Mucosa of stomach (tissue), 1 donor: ENCODE data around the gene SMURF2.

Experiments
- H3K27me3 ChIP-seq: one replicate; pipeline ENCODE4 v1.7.0; 2013; ENCODE audit warnings: mild to moderate bottlenecking, low read length; ENCODE audit not compliant: control insufficient read depth, insufficient read depth
- H3K36me3 ChIP-seq: one replicate; pipeline ENCODE4 v1.7.0; 2013; ENCODE audit warnings: low read length; ENCODE audit not compliant: control insufficient read depth, insufficient read depth
- H3K4me1 ChIP-seq: one replicate; pipeline ENCODE4 v1.7.0; 2013; ENCODE audit warnings: mild to moderate bottlenecking, low read length; ENCODE audit not compliant: control insufficient read depth, insufficient read depth
- H3K4me3 ChIP-seq: one replicate; pipeline ENCODE4 v1.7.0; 2013; ENCODE audit warnings: low read length
- H3K9ac ChIP-seq: one replicate; pipeline ENCODE4 v1.7.0; 2013; ENCODE audit warnings: mild to moderate bottlenecking, low read length, moderate library complexity
- H3K9me3 ChIP-seq: one replicate; pipeline ENCODE4 v1.7.0; 2013; ENCODE audit warnings: mild to moderate bottlenecking, low read length, moderate library complexity; ENCODE audit not compliant: control insufficient read depth
- donor health status: Pancreatic carcinoma.

The SMURF2 gene

DNA sequence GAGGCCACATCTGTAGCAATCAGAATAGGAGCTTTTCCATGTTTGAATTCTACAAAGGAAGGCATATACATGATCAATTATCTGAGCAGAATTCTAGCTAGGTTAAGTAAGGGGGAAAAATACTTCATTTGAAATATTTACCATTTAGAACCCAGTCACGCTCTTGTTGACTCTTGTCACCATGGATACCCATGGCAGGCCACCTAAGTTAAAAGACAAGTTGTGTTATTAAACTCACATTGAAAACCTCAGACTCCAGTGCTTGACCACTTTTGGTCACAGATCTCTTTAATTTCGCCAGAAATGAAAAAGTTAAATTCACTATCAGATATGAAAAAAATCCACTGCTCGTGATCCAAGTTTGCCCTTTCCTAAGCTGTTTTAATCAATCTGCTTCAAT is 160.1 kb downstream of the SMURF2 start:
- Histone ChIP-seq H3K4me1 (peaks cover 18% of the 10 kb centered on the region), H3K27me3 (no peaks in the 10 kb centered on the region), H3K36me3 (peaks cover 31% of the 10 kb centered on the region), H3K9ac (no peak overlapping the region), H3K9me3 (no peaks in the 10 kb centered on the region), H3K4me3 (no peak overlapping the region)

DNA sequence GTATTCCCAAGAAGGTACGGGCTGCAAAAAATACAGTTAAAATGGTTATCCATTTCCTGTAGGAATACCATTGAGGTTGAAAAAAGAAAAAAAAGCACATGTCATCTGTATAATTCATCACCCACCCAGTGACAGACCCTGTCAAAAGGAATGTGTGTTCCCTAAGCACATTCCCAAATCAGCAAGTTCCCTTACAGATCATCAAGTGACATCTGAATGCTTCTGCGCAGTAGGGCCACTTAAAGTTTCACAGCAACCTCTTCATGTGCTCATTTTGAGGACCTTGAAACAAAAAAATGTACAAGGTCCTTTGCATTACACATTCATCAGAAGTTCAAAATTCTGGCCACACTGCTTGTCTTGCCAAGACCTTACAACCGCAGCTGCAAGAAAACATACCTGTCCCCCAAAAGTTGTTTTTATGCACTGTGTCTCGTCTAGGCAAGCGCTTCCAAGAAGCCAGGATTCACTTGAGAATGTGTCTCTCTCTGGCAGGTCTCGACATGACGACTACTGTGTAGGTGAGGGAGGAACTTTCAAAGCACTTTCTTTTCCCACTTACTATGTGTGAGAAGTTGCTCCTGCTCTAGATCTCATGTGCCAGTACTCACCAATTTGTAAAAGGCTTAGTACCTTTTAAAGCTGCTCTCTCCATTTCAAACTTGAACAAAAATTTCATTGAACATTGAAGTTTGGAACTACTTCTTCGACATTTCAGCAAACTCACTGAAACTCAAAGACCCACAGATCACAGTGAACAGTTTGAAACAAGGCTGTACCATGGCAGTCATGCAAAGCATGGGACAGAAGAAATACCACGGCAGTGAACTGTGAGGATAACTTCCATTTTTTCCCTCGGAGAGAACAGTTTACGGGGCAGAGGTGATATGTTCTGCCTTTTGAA is 161.0 kb downstream of the SMURF2 start:
- Histone ChIP-seq H3K4me3 (no peak overlapping the region), H3K4me1 (peaks cover 19% of the 10 kb centered on the region), H3K36me3 (peaks cover 31% of the 10 kb centered on the region), H3K27me3 (no peaks in the 10 kb centered on the region), H3K9ac (no peak overlapping the region), H3K9me3 (no peaks in the 10 kb centered on the region)

DNA sequence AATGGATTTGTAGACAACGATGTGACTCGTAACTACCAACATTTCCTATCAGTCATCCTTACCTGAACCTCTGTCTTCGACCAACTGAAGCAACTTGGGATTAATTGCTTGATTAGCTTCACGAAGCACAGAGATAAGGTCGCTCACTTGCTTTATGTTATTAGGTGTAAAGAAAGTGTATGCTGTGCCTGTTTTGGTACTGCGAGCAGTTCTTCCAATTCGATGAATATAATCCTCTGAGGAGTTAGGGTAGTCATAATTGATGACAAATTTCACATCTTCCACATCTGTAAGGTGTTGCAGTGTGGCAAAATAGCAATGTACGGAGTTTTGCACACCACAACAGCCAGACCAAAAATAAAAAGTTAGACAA is 161.6 kb downstream of the SMURF2 start:
- Histone ChIP-seq H3K27me3 (no peaks in the 10 kb centered on the region), H3K4me1 (peaks cover 22% of the 10 kb centered on the region), H3K36me3 (peaks cover 31% of the 10 kb centered on the region), H3K4me3 (no peak overlapping the region), H3K9ac (no peak overlapping the region), H3K9me3 (no peaks in the 10 kb centered on the region)

DNA sequence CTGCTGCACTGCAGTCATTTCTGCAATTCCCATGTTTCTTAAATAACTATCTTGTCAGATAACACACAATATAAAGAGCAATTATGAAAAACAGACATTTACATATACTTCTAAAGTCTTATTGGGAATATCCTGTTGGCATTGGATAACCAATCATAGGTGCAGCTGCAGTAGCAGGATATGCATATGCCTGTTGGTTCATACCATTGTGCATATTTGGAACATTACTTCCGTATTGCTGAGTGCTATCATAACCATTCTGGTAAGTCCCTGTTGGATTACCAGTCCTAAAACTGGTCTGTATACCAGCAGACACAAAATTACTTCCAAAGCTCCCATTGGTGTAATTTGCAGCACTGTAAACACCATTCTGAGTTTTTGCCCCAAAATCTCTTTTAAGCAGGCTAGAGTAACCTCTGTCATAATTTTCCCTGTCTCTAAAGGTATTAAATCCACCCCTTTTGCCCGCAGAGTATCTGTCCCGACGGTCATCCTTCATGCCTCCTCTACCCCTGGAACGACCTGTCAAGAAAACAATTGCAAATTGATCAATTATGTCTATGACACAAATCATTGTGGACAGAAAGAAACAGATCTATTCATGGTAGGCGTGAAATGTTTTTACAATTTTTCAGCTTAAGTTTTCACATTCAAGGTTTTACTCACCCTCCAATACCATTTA is 162.2 kb downstream of the SMURF2 start:
- Histone ChIP-seq H3K4me1 (peaks cover 22% of the 10 kb centered on the region), H3K36me3 (peaks cover 31% of the 10 kb centered on the region), H3K9me3 (no peaks in the 10 kb centered on the region), H3K27me3 (no peaks in the 10 kb centered on the region), H3K9ac (no peak overlapping the region), H3K4me3 (no peak overlapping the region)

DNA sequence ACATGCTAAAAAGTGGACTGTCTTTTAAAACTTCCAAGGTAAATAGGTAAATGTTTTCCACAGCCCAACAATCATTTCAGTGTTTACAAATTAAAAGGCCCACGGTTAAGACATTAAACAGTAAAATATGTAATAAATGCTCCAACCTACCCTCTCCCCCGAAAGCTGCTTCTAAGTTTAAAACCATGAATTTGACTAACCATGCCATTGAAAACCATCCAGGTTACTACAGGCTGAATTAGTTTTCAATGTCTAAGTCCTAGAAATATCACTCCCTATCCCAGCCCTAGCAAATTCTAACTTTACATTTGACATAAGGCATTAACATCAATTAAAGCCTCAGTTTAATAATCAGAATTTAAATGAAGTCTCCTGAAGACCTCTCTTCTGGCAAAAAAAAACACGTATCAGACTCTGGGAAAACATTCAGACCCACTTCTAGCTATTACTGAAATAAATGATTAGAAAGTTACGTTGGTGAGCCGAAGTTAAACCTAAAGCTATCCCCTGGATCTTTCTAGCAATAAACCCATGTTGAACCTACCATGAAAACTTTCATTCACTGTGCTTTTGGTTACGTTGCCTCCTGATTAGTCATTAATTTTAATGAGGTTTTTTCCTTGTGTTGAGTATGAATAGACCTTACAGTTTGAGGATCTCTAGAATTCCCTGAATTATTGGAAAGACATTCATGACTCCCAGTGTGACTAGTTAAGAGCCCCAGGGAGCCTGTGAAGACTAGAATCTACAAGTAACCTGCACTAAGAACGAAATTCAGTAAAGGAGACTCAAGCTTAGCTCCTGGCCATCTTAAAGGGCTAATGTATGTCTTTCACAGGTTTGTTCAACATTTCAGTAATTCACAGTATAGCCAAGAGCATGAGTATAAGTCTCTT is 163.6 kb downstream of the SMURF2 start:
- Histone ChIP-seq H3K4me1 (peaks cover 16% of the 10 kb centered on the region), H3K27me3 (no peaks in the 10 kb centered on the region), H3K36me3 (peaks cover 31% of the 10 kb centered on the region), H3K9ac (no peak overlapping the region), H3K4me3 (no peak overlapping the region), H3K9me3 (no peaks in the 10 kb centered on the region)

DNA sequence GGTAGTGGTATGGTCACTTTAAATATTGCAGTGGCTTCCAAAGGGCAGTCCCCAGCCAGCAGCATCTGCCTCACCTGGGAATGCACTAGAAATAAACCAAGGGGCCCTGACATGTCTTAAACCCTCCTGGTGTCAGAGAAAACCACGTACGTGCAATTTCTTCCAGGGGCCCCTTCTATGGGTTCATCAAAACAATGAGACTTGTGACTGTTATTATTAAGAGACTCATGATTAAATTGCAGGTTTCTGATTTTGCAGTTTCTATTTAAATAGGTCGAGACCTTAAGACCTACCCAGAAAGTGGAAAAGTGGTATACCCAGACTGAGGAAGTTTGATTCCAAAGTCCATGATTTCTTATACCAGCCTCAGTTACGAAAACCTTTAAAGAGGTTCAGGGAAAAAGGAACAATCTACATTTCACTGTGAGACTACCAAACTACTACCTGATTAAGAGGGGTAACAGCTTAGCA is 164.5 kb downstream of the SMURF2 start:
- Histone ChIP-seq H3K36me3 (peaks cover 27% of the 10 kb centered on the region), H3K27me3 (no peaks in the 10 kb centered on the region), H3K9ac (peak overlapping the region; percentile 62), H3K4me1 (peaks cover 14% of the 10 kb centered on the region), H3K4me3 (peak overlapping the region; percentile 48), H3K9me3 (no peaks in the 10 kb centered on the region)

DNA sequence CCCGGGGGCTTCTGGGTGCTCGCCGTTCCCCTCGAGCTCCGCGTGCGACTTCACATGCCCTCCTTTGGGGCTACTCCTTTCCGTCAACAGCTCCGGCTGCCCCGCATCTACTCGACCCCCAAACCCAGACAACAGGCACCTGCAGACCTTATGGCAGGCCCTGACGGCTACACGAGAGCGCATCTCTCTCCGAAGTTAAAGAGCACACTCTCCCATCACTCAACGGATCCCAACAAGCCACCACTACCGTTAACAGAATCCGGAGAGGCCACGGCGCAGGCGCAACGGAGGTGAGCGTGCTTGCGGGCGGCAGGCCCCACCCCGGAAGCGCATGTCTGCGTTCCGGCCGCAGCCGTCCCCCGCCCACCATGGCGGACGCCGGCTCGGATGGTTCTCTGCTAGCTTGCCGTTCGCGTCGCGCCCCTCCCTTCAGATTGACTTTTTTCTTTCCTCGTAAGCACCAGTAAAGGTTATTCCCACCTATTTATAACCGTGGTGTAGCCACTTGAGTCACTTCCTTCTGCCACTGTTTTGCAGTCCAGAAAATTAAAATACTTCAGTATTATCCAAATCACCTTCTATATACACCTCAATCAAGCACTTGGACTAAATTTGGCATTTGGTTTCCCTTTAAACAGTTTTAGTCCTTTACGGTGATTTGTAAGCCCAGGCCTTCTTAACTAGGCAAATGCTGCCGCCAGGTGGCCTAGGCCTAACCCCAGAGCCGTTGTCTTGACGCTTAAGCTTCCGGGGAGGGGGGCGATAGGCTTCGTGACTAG is 165.1 kb downstream of the SMURF2 start, which contains the start of gene POLG2:
Gene POLG2, minus strand, starts transcription at position 269 of the 779 bp plus-strand sequence. Its CDS starts 86 bp downstream, at position 183.
- H3K4me1 ChIP-seq, result peaks cover 12% of the 10 kb centered on the region
- no peaks in the 10 kb centered on the region for H3K27me3 ChIP-seq
- peaks cover 21% of the 10 kb centered on the region for H3K36me3 ChIP-seq
- H3K9me3 ChIP-seq, result no peaks in the 10 kb centered on the region
- peak within 1 kb of the TSS; percentile 48 for H3K4me3 ChIP-seq
- H3K9ac ChIP-seq, result peak within 1 kb of the TSS; percentile 62

DNA sequence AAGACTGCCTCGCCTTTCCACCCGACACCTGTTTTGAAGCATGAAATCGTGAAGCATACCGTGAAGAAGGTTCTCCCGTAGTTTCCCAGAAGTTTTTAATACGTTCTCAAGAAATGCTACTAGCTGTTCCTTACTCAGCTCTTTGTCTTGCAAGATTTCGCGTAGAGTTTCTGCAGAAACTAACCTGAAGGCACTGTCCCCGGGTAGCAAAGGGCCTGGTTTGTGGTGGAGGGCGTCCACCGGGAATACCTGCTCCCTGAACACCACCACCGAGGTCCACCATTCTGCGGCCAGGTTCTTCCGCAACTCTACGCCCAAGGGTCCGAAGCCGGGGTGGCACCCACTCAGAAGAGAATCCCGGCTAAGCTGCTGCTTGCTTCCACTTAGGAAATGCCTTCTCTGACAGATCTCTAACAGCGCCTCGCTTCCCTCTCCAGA is 165.7 kb downstream of the SMURF2 start:
- Histone ChIP-seq H3K9ac (peak overlapping the region; percentile 62), H3K9me3 (no peaks in the 10 kb centered on the region), H3K36me3 (peaks cover 15% of the 10 kb centered on the region), H3K4me3 (peak overlapping the region; percentile 48), H3K4me1 (peaks cover 12% of the 10 kb centered on the region), H3K27me3 (no peaks in the 10 kb centered on the region)
